DND-41 (cell line): ENCODE data around the gene ADIPOR1.
A peak's percentile ranks its signal among the peaks of the same experiment; 100 is the strongest.

Source experiments
- ATAC-seq: fragments of 200-7000 bp; cut with Tn5 transposase; 3 replicates; pipeline ENCODE4 v1.9.1; 2021; ENCODE audit warnings: low read depth; ENCODE audit not compliant: insufficient read depth
- DNase-seq: peaks from one replicate; pipeline ENCODE4 v3.0.0-alpha.2; 2020
- H2AFZ ChIP-seq: 2 replicates; pipeline ENCODE4 v1.6.0; 2012; ENCODE audit warnings: low read depth, low read length
- H3K27ac ChIP-seq: 2 replicates; pipeline ENCODE4 v1.5.1; 2012; ENCODE audit warnings: low read length, inconsistent platforms
- H3K27me3 ChIP-seq: fragments of 200-600 bp; sonication (generic); 2 replicates; pipeline ENCODE4 v1.6.0; 2012; ENCODE audit warnings: low read length, mild to moderate bottlenecking, inconsistent platforms; ENCODE audit not compliant: insufficient read depth, poor library complexity
- H3K36me3 ChIP-seq: 2 replicates; pipeline ENCODE4 v1.5.1; 2012; ENCODE audit warnings: low read length, inconsistent platforms; ENCODE audit not compliant: insufficient read depth
- H3K4me1 ChIP-seq: 2 replicates; pipeline ENCODE4 v1.5.1; 2012; ENCODE audit warnings: mild to moderate bottlenecking, low read length; ENCODE audit not compliant: insufficient read depth
- H3K4me2 ChIP-seq: 2 replicates; pipeline ENCODE4 v1.6.0; 2012; ENCODE audit warnings: mild to moderate bottlenecking, moderate library complexity, low read length, inconsistent platforms; ENCODE audit not compliant: insufficient read depth
- H3K4me3 ChIP-seq, 2 experiments: fragments of 200-600 bp in 1 of 2; shearing (Covaris generic) in 1 of 2; 2 replicates each; pipeline ENCODE4 v1.5.1; 2012 to 2016; ENCODE audit warnings: inconsistent platforms in 2 of 2, low read length in 2 of 2, mild to moderate bottlenecking in 2 of 2, low read depth in 1 of 2, moderate library complexity in 1 of 2
- H3K79me2 ChIP-seq: 2 replicates; pipeline ENCODE4 v1.6.0; 2012; ENCODE audit warnings: low read length, inconsistent platforms; ENCODE audit not compliant: insufficient read depth
- H3K9ac ChIP-seq: 2 replicates; pipeline ENCODE4 v1.6.0; 2012; ENCODE audit warnings: low read depth, mild to moderate bottlenecking, inconsistent platforms, low read length, moderate library complexity
- H3K9me3 ChIP-seq: 2 replicates; pipeline ENCODE4 v1.5.1; 2012; ENCODE audit warnings: low read length, moderate library complexity, mild to moderate bottlenecking, inconsistent platforms; ENCODE audit not compliant: insufficient read depth, severe bottlenecking
- H4K20me1 ChIP-seq: 2 replicates; pipeline ENCODE4 v1.6.0; 2012; ENCODE audit warnings: low read length; ENCODE audit not compliant: insufficient read depth
- EZH2 ChIP-seq: IDR thresholded peaks from 3 replicates; pipeline ENCODE4 v1.6.1; 2012; ENCODE audit warnings: borderline replicate concordance, low read depth, mild to moderate bottlenecking, moderate library complexity, low read length, inconsistent platforms; ENCODE audit not compliant: severe bottlenecking
- TF ChIP-seq, protein P1 (sequence below): IDR thresholded peaks from 2 replicates; pipeline ENCODE4 v1.5.1; 2012; ENCODE audit warnings: borderline replicate concordance, low read length, moderate library complexity, mild to moderate bottlenecking; ENCODE audit not compliant: poor library complexity, severe bottlenecking; ENCODE audit errors: extremely low read depth

The ADIPOR1 gene

DNA sequence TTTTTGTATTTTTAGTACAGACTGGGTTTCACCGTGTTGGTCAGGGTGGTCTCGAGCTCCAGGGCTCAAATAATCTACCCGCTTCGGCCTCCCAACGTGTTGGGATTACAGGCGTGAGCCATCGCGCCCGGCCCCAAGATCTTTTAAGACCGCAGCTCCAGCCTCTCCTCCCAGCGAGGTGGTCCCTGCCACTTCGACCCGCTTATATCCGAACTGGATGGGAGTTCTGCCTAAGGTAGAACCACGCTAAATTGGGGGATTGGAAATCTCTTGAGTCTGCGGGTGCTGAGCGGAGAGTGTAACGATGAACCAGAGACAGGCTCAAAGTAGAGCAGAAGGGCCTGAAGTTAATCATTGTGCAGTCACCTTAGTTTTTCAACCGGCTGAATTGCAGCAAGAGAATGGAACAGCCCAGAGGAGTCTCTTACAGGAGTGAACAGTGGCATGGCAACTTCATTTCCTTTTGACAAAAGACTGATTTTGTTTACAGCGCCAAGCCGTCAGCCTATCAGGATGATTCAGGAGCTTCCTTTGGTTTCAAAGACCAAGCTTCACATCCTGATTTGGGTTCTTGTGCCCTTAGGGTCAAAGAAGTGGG, 9.7 kb upstream of the ADIPOR1 start:
- Histone ChIP-seq H3K27me3 (no peaks in the 10 kb centered on the region), H3K4me2 (peak overlapping the region; percentile 97), H3K9ac (peak overlapping the region; percentile 72), H3K4me3 (peak overlapping the region; percentile 54 to 84), H3K9me3 (no peaks in the 10 kb centered on the region), H3K4me1 (peaks cover 27% of the 10 kb centered on the region), H2AFZ (peak overlapping the region; percentile 99), H3K36me3 (peaks cover 6% of the 10 kb centered on the region; the same call in 1 of the 2 replicates), H3K27ac (peak overlapping the region; percentile 79), H4K20me1 (no peaks in the 10 kb centered on the region), H3K79me2 (peaks cover 9% of the 10 kb centered on the region)
- DNase-seq (peak; percentile 32), ATAC-seq (peak; percentile 46)
- TF ChIP-seq EZH2 = no peak
- TF ChIP-seq, protein P1, sequence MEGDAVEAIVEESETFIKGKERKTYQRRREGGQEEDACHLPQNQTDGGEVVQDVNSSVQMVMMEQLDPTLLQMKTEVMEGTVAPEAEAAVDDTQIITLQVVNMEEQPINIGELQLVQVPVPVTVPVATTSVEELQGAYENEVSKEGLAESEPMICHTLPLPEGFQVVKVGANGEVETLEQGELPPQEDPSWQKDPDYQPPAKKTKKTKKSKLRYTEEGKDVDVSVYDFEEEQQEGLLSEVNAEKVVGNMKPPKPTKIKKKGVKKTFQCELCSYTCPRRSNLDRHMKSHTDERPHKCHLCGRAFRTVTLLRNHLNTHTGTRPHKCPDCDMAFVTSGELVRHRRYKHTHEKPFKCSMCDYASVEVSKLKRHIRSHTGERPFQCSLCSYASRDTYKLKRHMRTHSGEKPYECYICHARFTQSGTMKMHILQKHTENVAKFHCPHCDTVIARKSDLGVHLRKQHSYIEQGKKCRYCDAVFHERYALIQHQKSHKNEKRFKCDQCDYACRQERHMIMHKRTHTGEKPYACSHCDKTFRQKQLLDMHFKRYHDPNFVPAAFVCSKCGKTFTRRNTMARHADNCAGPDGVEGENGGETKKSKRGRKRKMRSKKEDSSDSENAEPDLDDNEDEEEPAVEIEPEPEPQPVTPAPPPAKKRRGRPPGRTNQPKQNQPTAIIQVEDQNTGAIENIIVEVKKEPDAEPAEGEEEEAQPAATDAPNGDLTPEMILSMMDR = no peak

DNA sequence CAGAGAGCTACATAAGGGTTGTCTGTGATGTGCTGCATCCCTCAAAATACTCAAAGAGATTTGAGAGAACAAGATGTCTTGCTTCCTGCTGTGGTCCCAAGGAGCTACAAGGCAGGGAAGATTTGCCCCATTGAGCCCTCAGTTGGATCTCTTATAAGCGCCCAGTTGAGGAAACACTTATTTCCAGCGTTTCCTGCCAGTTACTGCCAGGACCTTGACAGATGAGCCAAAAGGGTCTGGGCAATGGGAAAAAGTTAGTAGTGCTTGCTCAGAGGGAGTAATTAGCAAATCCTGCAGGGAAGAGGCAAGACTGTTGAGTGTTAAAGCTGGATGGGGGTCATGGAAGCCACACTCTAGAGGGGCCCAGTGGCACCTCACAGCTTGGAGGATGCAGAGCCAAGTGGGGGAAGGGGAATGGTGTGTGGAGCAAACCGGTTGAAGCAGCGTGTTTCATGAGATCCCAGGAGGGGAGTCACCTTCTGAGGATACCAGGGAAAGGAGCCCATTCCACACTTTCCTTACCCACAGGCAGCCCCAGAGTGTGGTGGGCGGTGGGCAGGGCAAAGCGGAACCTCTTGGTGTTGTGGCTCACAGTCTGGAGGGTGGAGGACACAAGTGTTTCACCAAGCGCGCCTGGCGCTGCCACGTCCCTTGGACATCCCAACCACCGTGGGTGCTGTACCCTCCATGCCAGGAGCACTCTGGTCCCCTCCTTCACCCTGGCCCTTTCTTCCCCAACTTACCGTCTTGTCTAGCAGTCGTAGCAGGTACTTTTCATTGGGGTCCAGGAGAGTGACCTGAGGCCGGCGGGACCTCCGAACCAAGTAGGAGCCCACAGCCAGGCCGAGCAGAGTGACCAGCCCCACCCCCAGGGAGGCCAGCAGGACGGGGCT, 8.1 kb upstream of the ADIPOR1 start:
- no peak for DNase-seq
- TF ChIP-seq, protein P1 = no peak
- no peak for TF ChIP-seq EZH2
- Histone ChIP-seq H3K27ac (peak overlapping the region; percentile 77), H2AFZ (peak overlapping the region; percentile 98), H3K9me3 (no peaks in the 10 kb centered on the region), H3K27me3 (no peaks in the 10 kb centered on the region), H3K4me2 (peak overlapping the region; percentile 97), H3K4me3 (peak overlapping the region; percentile 40 to 87; a peak in 3 of 4 replicates), H3K4me1 (peaks cover 27% of the 10 kb centered on the region), H3K79me2 (peaks cover 9% of the 10 kb centered on the region), H3K9ac (peak overlapping the region; percentile 72), H3K36me3 (peaks cover 11% of the 10 kb centered on the region; the same call in 1 of the 2 replicates), H4K20me1 (no peaks in the 10 kb centered on the region)
- ATAC-seq = no peak

DNA sequence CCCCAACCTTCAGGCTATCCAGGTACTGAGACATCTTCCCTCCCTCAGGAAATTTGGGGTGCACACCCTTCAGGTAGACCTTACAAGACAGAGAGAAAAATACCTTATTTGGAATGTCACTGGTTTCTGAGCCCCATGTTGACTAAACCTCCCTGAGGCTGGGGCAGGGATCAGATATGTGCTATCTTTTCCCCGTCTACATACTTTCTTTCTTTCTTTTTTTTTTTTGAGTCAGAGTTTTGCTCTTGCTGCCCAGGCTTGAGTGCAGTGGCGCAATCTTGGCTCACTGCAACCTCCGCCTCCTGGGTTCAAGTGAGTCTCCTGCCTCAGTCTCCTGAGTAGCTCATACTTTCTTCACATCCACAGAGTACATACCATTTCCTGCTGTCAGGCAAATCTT, 7.3 kb upstream of the ADIPOR1 start:
- H3K36me3 ChIP-seq = peaks cover 11% of the 10 kb centered on the region; the same call in 1 of the 2 replicates
- no peak for ATAC-seq
- no peak for TF ChIP-seq EZH2
- TF ChIP-seq, protein P1 = no peak
- H3K27ac ChIP-seq = no peak overlapping the region
- peaks cover 9% of the 10 kb centered on the region for H3K79me2 ChIP-seq
- no peaks in the 10 kb centered on the region for H4K20me1 ChIP-seq
- H3K27me3 ChIP-seq = no peaks in the 10 kb centered on the region
- H2AFZ ChIP-seq = no peak overlapping the region
- no peak for DNase-seq
- peaks cover 27% of the 10 kb centered on the region for H3K4me1 ChIP-seq
- no peak overlapping the region for H3K9ac ChIP-seq
- H3K9me3 ChIP-seq = no peaks in the 10 kb centered on the region
- peak overlapping the region; percentile 97; the same call in 1 of the 2 replicates for H3K4me2 ChIP-seq
- H3K4me3 ChIP-seq = no peak overlapping the region
